NCI-H1436 treated with DMSO at 0.1 percent for 48 hours (cell line): ENCODE results near the gene DLG2.
A peak's percentile ranks its signal among the peaks of the same experiment; 100 is the strongest.
"Not testable (repeated sequence)": the region's sequence is repeated elsewhere in the genome, so short reads cannot be mapped to it uniquely, and the experiment has no call there.

ENCODE experiments used
- DNase-seq: peaks from one replicate; lab custom pipeline; 2025; lab: John Stamatoyannopoulos, UW

Gene DLG2

DNA sequence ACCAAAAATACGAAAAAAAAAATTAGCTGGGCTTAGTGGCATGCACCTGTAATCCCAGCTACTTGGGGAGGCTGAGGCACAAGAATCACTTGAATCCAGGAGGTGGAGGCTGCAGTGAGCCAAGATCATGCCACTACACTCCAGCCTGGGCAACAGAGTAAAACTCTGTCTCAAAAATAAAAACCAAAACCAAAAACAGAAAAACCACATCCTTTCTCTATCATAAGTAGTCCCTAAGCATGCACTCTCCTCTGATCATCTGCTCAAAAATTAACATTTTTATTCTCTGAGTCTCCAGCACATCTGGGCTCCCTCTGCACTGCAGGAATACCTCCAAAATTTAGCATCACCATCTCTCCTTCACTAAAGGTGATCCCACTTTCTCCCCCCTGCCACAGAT is 516.9 kb downstream of the DLG2 start:
- not testable (repeated sequence) for DNase-seq

DNA sequence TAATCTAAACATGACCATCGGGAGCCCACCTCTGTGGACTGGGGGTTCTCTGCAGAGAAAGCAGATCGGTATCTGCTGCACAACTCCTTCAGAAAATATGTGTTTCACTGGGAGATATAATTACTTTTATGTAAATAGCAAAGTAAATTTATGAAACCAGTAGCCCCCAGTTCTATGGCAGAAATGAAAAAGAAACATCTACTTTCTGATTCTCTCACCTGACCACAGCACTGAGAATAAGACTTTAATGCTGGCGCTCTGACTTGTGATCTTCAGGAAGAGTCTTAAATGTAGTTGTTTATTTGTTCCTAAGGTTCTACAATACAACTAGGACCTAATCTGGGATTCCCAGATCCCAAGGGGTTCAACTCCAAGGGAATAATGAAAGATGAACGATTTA is 518.0 kb downstream of the DLG2 start:
- DNase-seq = no peak

GRCh38 chr11:85105868-85106267 is 521.3 kb downstream of the DLG2 start:
- no peak for DNase-seq

DNA sequence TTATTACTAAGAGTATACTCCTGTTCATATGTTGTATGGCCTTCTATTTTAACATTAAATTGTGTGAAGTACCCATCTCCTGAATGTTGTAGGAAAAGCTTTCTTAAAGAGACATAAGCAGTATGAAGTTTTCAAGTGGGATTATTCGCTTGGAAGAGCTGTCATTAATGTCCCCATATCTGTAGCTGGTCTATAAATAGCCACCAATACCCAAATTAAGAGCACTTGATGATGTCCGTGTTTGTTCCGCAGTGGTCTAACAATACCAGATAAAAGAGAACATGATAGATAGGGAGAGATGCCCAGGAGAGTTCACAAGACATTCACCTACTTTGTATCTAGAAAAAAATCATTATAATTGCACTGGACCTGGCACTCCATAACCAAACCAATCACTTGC is 527.6 kb downstream of the DLG2 start:
- no peak for DNase-seq

DNA sequence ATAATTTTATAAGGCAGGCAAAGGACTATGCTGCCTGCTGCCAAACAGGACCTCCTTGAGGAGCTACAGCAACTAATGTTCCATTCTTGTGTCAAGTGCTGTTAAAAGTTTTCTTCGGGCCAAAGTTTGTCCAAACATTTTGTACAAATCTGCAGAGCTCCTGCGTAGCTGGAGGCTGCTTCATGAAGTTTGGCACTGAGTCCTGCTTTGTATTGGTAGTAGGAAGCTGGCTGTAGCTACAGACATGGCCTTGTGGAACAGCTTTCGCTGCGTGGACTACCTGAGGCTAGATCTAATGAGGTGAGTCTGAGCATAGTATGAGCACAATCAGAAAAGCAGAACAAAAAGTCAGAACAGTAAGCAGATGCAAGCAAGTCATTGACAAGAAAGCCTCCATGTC is 528.1 kb downstream of the DLG2 start:
- no peak for DNase-seq

DNA sequence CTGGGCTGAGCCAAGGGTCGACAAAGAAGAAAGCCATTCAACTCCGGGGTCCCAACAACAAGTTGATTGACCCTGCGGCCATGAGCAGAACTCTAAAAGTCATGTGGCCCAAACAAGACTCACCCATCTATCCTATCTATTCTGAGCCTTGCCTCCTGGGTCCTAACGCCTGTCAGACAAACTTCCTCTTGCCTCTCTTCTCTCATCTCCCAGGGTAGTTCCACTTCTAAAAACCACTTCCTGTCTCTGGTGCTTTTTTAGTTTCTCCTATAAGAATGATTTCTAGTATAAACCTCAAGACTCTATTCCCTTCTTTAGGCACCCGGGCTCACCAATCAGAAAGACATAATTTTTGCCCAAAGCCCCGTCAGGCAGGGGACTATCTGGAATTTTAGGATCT is 530.2 kb downstream of the DLG2 start:
- DNase-seq = no peak

DNA sequence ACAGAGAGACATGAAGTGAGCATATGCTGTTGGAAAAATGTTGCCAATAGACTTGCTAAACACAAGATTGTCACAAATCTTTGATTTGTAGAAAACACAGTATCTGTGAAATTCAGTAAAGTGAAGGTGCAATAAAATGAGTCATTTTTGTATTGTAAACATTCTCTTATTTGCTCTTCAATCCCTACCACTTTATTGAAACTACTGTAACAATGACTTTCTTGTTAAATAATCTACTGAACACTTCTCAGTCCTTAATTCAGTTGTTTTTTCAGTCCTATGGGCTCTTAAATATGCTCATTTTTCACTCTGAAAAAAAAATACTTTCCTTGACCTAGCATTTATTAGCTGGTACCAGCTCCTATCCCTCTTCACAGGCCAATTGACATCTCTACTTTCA is 531.9 kb downstream of the DLG2 start:
- DNase-seq = no peak

GRCh38 chr11:85094795-85095194 is 532.3 kb downstream of the DLG2 start:
- no peak for DNase-seq

DNA sequence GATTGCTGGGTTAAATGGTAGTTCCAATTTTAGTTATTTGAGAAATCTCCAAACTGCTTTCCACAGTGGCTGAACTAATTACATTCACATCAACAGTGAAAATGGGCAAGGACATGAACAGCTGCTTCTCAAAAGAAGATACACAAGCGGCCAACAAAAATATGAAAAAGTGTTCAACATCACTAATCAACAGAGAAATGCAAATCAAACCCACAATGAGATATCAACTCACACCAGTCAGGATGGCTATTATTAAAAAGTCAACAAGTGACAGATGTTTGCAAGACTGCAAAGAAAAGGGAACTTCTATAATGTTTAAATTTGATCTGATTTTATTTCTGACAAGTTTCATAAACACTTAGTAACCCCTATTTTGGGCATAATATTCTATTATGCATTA is 537.5 kb downstream of the DLG2 start:
- no peak for DNase-seq

- DNase-seq = no peak
Measured at GRCh38 chr11:85088286-85088685, 538.9 kb downstream of the DLG2 start.

DNA sequence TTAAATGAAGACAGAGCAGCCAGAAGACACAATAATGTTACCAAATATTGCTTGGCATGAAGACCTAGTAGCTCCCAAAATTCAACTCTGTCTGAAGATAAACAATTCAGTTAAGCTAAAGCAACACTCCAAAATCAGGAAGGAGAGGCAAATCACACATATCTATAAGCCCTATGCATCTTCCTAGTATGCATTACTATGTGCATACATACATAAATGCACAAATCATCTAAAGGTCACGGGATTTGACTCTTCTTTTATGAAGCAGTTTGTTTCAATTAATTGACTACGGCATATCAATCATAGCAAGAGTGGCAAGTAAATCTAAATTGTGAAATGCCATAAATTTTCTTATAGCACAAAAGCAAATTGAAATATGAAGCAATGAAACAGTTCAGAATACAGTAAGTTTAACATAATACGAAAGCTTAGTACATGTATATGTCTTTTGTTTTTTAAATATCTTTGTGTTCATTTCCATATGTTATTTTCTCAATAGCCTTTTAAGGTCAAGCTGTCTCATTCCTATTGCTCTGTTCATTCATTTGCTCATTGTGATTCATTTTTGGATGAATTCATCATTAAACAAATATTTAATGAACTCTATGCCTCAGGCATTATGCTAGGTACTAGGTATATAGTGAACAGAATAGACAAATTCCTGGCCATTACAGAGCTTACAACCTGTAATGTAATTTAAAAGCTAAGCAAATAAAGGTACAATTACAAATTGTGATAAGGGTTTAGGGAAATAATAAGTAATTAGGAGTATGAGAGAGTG is 540.5 kb downstream of the DLG2 start:
- DNase-seq = peak; percentile 25

DNA sequence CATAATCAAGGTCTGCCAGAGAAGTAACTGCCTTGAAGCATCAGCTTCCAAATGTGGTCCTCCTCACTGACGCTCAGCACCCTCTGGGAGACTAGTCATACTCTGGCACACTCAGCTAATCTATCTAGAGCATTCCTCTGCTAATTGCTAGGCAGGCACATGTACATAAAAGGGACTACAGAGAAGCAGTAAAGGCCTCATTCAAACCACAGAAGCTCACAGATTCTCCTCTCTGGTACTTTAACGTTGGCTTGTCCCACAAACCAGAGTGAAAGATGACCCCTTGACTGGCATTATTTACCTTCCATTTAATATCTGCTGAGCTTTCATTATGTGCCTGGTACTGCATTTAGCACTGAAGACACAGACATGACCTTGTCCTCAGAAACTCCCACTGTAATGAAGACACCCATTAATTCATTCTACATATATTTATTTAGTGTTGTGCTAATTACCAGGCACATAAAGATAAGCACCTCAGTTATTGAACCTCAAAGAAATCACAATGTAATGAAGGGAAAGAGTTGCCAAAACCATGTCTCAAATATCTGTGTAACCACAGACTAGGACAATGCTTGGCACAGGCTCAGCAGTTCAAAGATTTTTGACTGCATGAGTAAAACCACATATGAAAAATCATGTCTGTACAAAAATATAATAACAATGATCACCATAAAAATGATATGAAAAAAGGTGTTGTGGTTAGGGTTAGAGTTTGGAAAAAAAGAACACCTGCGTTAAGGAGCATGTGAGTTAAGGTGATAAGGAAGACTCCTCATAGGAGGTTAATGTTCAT is 550.4 kb downstream of the DLG2 start:
- DNase-seq = peak; percentile 13

GRCh38 chr11:85062659-85063058 is 564.5 kb downstream of the DLG2 start:
- no peak for DNase-seq

- no peak for DNase-seq
Measured at GRCh38 chr11:85052636-85053035, 574.5 kb downstream of the DLG2 start.

DNA sequence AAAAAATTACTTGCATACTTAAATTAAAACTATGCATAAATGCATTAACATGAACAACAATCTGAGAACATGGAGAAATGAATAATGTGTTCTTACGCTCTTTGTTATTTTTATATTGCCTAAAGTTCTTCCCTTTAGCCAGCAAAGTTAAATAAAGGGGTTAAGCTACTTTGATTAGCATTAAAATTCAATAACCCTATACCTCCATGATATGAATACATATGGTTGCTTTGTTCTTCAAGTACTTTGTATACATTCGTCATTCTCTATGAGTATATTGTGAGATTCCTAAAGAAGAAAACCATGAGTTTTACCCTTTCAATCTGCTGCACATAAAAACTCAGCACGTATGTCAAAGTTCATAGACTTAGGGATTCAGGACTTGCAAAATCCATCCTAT is 578.3 kb downstream of the DLG2 start:
- DNase-seq = no peak

DNA sequence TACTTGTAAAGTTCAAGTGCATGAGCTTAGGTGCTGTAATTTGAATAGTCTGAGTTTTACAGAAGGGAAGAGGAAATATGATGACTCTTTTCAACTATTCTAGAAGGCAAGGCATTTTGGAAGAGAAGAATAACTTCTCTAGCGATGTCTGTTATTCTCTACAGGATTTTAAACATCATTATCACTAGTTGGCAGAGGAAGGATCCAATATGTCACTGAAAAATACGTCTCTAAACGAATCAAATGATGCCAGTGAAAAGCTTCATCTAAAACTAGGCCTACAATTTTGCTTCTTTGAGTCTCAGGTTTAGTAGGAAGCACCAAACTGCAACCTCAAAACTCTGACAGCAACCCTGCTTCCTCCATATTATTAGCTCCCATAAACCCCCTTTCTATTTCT is 581.4 kb downstream of the DLG2 start:
- DNase-seq = no peak

- DNase-seq = no peak
Measured at GRCh38 chr11:85044911-85045310, 582.2 kb downstream of the DLG2 start.

GRCh38 chr11:85042361-85042760 is 584.8 kb downstream of the DLG2 start:
- DNase-seq = no peak

GRCh38 chr11:85040166-85040565 is 587.0 kb downstream of the DLG2 start:
- no peak for DNase-seq

- DNase-seq = no peak
Measured at GRCh38 chr11:85029964-85030363, 597.2 kb downstream of the DLG2 start.

DNA sequence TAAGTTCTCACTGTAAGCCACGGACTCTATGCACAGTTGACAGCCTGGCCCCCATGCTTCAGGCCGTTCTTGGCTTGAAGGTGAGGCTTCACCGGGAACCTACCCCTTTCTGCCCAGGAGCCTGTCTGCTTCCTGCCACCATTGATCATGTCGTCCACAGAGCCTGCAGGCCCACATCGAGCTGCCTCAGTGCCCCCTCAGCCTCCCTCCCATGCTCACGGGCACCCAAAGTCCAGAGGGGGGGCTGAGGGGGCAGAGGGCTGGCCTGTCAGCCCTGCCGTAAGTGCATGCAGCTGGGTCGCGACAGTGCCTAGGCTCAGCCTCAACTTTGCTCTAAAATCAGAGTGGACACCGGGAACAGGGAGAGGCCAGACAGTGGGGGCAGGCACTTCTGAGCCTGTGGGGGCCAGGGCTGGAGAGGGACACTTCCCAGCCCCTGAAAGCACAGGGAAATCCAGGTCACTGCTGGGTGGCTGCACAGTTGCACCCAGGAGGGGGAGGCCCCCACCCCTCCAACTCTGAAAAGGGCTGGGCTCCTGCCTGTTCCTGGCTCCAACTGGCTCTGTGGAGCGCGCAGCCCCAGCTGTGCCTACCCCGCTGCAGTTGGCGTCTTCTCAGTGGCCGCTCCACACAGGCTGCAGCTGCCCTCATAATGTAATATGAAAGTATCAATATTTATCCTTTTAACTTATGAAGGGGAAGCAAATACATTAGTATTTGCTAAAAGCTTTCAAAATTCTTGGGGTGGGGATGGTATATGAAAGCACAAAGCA is 598.6 kb downstream of the DLG2 start:
- DNase-seq = no peak

DNA sequence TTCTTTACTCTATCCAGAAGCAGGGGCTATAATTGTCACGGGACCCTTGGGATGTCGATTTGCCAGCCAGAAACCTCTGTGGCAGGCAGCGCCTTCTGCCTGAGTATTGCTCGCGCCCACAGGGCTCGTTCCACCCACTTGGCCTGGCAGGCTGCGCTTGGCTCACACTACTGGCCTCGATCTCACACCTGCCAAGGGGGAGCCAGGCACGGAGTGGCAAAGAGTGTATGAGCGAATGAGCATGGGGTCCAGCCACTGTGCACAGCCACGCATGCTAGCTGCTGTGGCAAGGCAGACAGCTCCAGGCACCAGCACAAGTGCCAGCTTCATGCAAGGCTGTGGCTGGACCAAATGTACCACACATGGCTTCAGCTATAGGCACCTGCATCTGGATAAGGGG is 599.8 kb downstream of the DLG2 start:
- DNase-seq = no peak

GRCh38 chr11:85021058-85021457 is 606.1 kb downstream of the DLG2 start:
- DNase-seq = no peak
